ENCODE measurements around the gene TESPA1.

- TF ChIP-seq GATA2 (IDR thresholded peaks at IDR 0.05; ENCODE audit: low read depth, low read length) (no peak), GATA3 (IDR thresholded peaks at IDR 0.05; ENCODE audit: low read depth, low read length) (no peak)
Measured at GRCh38 chr12:54968181-54968730, 16.3 kb downstream of the TESPA1 start.
